Left renal pelvis (tissue), 4 donors: Measurements from ENCODE around the gene FAT1. TPM values are rescaled to one million over a fixed set of nuclear protein-coding genes. Genes with fewer than 3 reads are reported as not detected.
A peak's percentile ranks its signal among the peaks of the same experiment; 100 is the strongest.
"Not testable (repeated sequence)": the region's sequence is repeated elsewhere in the genome, so short reads cannot be mapped to it uniquely, and the experiment has no call there.

ENCODE experiments used
- DNase-seq, 4 donors: peaks; one replicate each; pipeline ENCODE4 v3.0.0-alpha.2; 2013; ENCODE audit warnings: low read depth in 4 of 4, low spot score in 3 of 4
- polyA plus RNA-seq, 4 donors: library from polyadenylated mRNA; unstranded; fragments of 120-200 nt; gene quantifications; one replicate each; pipeline ENCODE4 v1.2.1, GENCODE V29; 2013; ENCODE audit not compliant: insufficient read length in 4 of 4

The FAT1 gene
- 100 to 1,000 TPM in 3 of 4 donors, 10 to 100 TPM in 1; 84.3 to 242 (median 235) TPM for polyA plus RNA-seq

GRCh38 chr4:186723292-186724057, at the start of gene FAT1:
Gene FAT1 (minus strand): TSS chr4:186723856. CDS start chr4:186709827, 14,029 bp downstream.
- DNase-seq = peak; percentile 51 to 78 (median 74)

DNA sequence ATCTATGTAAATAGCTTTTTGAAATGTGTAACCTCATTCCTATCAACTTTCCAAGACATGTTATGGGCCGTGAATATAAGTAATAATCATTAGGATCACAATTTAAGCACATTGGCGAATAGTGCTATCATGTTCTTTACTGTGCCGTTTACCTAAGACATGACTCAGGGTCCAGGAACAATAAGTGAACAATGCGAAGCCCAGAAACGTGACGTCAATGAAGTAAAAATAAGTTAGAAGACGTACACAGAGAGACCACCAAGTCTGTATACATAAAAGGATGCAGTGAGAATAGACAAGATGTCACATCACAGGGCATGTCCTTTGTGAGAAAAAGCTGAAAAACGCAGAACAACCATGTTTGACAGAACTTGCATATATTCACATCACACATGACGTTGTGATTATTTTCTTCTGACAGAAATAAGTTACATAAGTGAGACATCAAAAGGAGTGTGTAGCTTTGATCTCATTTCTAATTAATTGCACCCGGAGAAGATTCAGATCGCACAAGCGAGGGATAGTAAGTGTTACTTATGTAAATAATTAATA, 49.4 kb upstream of the FAT1 start:
- DNase-seq = no peak

DNA sequence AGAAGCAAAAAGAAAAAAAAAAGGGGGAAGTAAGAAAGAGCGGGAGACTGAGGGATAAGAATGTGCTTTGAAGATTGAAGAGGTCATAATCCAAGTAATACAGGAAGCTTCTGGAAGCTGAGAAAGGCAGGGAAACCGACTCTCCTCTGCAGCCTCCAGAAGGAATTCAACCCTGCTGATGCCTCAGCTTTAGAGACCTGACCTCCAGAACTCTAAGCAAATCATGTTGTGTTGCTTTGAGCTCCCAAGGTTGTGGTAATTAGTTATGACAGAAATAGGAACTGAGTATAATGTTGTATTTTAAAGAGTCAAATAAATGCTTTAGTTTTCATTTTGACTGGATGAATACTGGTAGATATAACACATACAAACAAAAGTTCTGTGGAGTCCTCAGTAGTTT, 48.0 kb upstream of the FAT1 start:
- no peak for DNase-seq

GRCh38 chr4:186770481-186771175, 47.0 kb upstream of the FAT1 start:
- DNase-seq = no peak

DNA sequence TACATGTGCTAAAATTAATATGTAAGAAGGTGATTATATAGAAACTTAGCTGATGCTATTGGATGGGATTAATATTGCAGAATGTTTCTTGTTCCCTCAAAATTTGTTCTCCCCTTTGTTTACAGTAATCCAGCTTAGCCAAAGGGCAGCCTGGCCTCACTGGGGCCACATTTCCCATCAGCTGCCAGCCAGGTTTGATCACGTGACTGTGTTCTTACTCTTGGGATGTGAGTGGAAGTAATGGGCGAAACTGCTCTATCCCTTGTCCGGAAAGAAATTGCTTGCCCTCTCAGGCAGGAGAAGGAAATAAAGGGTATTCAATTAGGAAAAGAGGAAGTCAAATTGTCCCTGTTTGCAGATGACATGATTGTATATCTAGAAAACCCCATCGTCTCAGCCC, 44.1 kb upstream of the FAT1 start:
- DNase-seq = no peak

GRCh38 chr4:186765673-186766546, 42.3 kb upstream of the FAT1 start:
- no peak for DNase-seq

DNA sequence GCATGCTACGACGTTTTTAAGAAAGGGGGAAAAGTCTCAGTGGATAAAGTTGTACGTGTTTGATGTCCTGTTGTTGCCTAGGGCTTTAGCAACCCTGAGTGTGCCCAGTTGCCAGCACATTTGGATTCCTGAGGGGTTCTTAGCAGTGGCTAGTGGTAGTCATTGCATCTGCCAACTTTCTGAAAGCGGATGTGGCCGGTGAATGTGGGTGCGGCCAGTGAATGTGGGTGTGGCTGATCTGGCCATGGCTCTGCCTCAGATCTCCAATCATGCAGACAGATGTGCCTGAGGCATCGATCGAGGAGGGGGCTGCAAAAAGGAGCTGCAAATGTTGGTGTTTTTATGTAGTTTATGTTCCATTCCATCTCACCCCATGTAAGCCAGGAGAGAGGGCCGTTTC, 41.5 kb upstream of the FAT1 start:
- DNase-seq = no peak

DNA sequence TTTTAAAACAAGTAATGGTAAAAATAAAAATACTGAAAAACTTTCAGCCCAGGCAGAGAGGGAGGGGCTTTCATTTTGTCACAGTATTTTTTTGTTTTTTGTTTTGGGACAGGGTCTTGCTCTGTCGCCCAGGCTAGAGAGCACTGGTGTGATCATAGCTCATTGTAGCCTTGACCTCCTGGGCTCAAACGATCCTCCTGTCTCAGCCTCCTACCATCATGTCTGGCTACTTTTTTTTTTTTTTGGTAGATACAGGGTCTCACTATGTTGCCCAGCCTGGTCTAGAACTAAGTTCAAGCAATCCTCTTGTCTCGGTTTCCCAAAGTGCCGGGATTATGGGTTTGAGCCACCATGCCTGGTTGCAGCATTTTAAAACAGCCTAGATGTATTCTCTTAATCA, 40.8 kb upstream of the FAT1 start:
- no peak for DNase-seq

DNA sequence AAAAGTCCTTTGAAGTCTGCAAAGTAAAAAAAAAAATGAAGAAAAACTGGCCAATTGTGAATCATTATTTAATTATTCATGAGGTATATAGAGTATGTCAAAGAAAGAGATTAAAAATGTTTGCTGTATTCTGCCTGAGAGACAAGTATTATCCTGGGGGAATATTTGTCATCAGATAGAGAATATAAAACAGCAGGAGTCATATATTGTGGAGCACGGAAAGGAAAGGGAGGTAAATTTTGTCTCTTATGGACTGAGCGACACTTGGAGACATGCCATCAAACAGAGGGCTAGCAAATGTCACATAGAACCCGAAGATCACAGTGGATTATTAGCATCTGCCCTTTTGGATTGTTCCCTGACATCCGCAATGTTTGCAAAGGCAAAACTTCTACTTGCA, 39.2 kb upstream of the FAT1 start:
- no peak for DNase-seq

- no peak for DNase-seq
Measured at GRCh38 chr4:186762361-186762760, 38.7 kb upstream of the FAT1 start.

DNA sequence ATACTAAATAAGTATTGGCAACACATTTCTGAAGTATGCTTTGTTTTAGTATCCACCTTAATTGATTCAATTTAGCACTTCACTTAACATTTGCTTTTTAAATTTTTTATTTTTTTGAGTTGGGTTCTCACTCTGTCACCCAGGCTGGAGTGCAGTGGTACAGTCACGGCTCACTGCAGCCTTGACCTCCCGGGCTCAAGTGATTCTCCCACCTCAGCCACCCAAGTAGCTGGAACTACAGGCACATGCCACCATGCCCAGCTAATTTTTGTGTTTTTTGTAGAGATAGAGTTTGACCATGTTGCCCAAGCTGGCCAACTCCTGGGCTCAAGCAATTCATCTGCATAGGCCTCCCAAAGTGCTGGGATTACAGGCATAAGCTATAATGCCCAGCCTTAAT, 38.3 kb upstream of the FAT1 start:
- not testable (repeated sequence) for DNase-seq

DNA sequence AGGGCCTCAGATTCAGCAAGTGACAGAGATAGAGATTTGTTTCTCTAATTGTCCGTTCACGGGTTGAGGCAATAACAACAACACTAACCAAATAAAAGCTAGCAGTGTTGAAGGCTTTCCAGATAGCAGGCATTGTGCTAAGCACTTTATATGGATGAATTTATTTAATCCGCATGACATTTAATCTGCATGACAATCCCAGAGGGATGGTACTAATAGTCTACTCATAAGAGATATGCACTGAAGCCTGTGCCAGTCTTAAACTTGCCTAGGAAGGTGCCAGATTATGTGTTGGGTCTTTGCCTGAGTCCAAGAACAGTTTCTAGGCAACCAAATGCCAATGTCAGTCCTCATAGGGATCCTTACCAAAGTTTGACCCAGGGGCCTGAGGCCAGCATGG, 37.7 kb upstream of the FAT1 start:
- DNase-seq = no peak

DNA sequence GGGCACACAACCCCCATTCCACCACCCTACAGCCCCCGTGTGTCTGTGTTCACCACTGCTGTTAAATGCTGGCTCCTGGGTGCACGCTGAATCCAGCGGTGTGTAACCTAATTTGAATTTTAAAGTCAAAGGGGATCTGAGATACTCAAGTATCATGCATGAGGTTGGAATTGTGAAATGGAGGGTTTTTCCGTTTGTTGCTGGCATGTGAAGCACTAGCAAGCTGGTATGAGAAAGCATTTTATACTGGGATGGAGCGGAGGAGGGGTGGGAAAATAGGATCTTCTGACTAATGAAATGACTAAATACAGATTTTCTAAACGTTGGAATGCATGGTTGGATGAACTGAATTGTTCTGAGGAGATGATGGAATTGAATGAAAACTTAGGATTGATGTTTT, 36.9 kb upstream of the FAT1 start:
- DNase-seq = no peak

DNA sequence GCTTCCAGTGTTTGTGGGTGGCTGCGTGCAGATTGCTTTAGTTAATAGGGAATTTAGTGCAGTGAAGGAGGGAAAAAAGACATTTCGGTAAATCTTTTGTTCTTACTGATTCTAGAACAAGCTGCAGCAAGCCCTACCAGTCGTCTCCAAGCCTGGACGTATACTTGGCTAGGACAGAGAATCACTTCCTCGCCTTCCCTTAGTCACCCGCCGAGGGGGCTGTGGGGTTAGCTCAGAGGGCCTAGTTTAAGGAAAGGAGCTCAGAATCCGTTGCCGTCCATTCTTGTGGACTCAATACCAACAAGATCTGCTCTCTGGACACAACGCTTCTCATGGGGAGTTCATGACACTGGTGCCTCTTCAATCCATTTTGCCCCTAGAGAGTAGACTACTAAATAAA, 36.3 kb upstream of the FAT1 start:
- DNase-seq = no peak

DNA sequence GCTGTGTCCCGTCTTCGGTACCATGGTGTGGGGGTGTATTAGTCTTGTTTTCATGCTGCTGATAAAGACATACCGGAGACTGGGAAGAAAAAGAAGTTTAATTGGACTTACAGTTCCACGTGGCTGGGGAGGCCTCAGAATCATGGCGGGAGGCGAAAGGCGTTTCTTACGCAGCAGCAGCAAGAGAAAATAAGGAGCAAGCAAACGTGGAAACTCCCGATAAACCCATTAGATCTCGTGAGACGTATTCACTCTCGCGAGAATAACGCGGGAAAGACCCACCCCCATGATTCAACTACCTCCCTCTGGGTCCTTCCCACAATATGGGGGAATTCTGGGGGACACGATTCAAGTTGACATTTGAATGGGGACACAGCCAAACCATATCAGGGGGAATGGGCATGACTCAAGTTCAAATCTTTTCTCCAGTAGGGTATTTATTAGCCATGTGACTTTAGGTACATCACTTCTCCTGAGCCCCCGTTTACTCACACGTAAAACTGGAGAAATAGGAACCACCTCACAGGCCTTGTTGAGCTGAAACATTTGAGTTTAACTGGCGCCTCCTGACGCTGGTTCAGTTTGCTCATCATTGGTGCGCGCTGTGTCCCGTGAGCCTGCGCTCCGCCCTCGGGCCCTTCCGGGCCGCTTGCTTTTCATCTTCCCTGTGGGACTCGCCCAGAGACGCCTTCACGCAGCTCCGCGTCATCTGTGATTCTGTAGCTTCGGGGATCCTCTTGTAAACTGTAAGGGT, 35.5 kb upstream of the FAT1 start:
- no peak for DNase-seq

GRCh38 chr4:186757696-186758355, 34.2 kb upstream of the FAT1 start:
- no peak for DNase-seq

- DNase-seq = not testable (repeated sequence)
Measured at GRCh38 chr4:186756550-186756949, 32.9 kb upstream of the FAT1 start.

DNA sequence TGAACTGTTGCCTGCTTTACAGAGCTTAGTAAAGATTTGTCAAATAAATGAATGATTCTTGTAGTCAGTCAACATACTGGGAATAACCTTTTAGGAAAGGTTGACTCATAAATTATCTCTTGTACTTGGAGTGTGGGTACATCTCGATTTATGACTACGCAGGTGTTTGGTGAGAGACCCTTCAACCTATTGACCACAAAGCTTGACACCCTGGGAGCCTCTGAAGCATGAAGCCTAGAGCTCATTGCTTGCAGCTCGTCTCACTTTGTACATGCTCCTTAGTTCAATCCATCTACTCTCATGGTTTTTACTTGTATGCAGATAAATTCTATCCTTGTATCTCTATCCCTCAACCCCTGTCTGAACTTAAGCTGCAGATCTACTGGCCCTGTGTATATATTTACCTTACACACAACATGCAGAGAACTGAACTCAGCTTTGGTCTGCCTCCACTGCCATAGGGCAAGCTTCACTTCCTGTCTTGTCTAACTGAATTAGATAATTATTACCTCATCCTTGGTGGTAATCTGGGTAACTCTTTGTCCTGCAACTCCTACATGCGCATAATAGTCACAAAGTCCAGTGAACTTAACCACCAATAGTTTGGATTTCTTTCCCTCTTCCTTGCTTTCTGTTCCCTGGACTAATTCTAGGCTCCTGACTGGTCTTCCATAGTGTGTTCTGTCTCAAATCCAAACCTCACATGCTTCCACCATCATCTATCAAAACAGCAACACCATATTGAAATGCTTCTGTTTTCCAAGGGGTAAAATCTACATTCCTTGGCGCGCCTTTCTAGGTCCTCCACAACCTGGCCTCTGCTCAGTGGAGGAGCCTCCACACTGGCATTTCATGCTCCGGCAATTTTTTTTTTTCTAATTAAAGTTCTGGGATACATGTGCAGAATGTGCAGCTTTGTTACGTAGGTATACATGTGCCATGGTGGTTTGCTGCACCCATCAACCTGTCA, 32.2 kb upstream of the FAT1 start:
- DNase-seq = no peak
